Airway epithelial cell (primary cell): Measurements from ENCODE around the gene LRRIQ1. TPM values are rescaled to one million over a fixed set of nuclear protein-coding genes. Genes with fewer than 3 reads are reported as not detected.

Source experiments
- total RNA-seq: library from RNA; depleted of rRNA; stranded (reverse); fragments of >200 nt; gene quantifications from 2 replicates; pipeline ENCODE4 v1.2.3, GENCODE V29; 2015

Gene LRRIQ1
- total RNA-seq = 0.14 and 0.79 TPM in 2 replicates

GRCh38 chr12:85036234-85036707 lies at the start of gene LRRIQ1, which contains the start of gene TSPAN19:
LRRIQ1 (plus strand) TSS chr12:85036351; CDS start chr12:85038177, 1,826 bp downstream.
TSPAN19 (minus strand) TSS chr12:85036277; CDS start chr12:85029946, 6,331 bp downstream.

GRCh38 chr12:85280165-85280983 lies 244.2 kb downstream of the LRRIQ1 start, which contains the start of gene ALX1:
ALX1 (plus strand) TSS chr12:85280220; CDS start chr12:85280262, 42 bp downstream.

Other genes with a start within 250 kb of the LRRIQ1 start
- 13.4 and 15.0 TPM in 2 replicates for gene SLC6A15, start 123.6 kb upstream of the LRRIQ1 start, total RNA-seq
- gene TSPAN19, start 74 bp upstream of the LRRIQ1 start, total RNA-seq = 0.21 TPM in 1 of 2 replicates, not detected in the other
- gene ALX1, start 243.9 kb downstream of the LRRIQ1 start, total RNA-seq = not detected in 2 replicates